ENCODE data around the gene NSD1.
"Not testable (repeated sequence)": the region's sequence is repeated elsewhere in the genome, so short reads cannot be mapped to it uniquely, and the experiment has no call there.

Gene NSD1

GRCh38 chr5:177134697-177135225 is 1.2 kb downstream of the NSD1 start:
- in situ Hi-C loops (cut with MboI; ENCODE audit: low pct_unique_long_range_greater_than_20kb, low sequenced_read_pairs, unreplicated experiment) = no loop called here
- no peak for TF ChIP-seq CTCF (IDR thresholded peaks at IDR 0.05; ENCODE audit: extremely low read depth, insufficient read depth, missing control alignments)
- no peak for DNase-seq (ENCODE audit: low spot score)

- DNase-seq (ENCODE audit: low spot score) = no peak
- in situ Hi-C loops (cut with MboI; ENCODE audit: low pct_unique_long_range_greater_than_20kb, low sequenced_read_pairs, unreplicated experiment) = no loop called here
- TF ChIP-seq CTCF (IDR thresholded peaks at IDR 0.05; ENCODE audit: extremely low read depth, insufficient read depth, missing control alignments) = no peak
Observed at GRCh38 chr5:177140312-177140711, 6.7 kb downstream of the NSD1 start.

GRCh38 chr5:177141496-177141895 is 7.9 kb downstream of the NSD1 start:
- in situ Hi-C loops (cut with MboI; ENCODE audit: low pct_unique_long_range_greater_than_20kb, low sequenced_read_pairs, unreplicated experiment) = no loop called here
- TF ChIP-seq CTCF (IDR thresholded peaks at IDR 0.05; ENCODE audit: extremely low read depth, insufficient read depth, missing control alignments) = no peak
- no peak for DNase-seq (ENCODE audit: low spot score)

- in situ Hi-C loops (cut with MboI; ENCODE audit: low pct_unique_long_range_greater_than_20kb, low sequenced_read_pairs, unreplicated experiment) = no loop called here
- DNase-seq (ENCODE audit: low spot score) = no peak
- no peak for TF ChIP-seq CTCF (IDR thresholded peaks at IDR 0.05; ENCODE audit: extremely low read depth, insufficient read depth, missing control alignments)
Observed at GRCh38 chr5:177142098-177142611, 8.6 kb downstream of the NSD1 start.

GRCh38 chr5:177142778-177143177 is 9.2 kb downstream of the NSD1 start:
- in situ Hi-C loops (cut with MboI; ENCODE audit: low pct_unique_long_range_greater_than_20kb, low sequenced_read_pairs, unreplicated experiment) = no loop called here
- no peak for DNase-seq (ENCODE audit: low spot score)
- no peak for TF ChIP-seq CTCF (IDR thresholded peaks at IDR 0.05; ENCODE audit: extremely low read depth, insufficient read depth, missing control alignments)

GRCh38 chr5:177146891-177147638 is 13.5 kb downstream of the NSD1 start:
- no peak for TF ChIP-seq CTCF (IDR thresholded peaks at IDR 0.05; ENCODE audit: extremely low read depth, insufficient read depth, missing control alignments)
- no peak for DNase-seq (ENCODE audit: low spot score)
- in situ Hi-C loops (cut with MboI; ENCODE audit: low pct_unique_long_range_greater_than_20kb, low sequenced_read_pairs, unreplicated experiment) = no loop called here

- in situ Hi-C loops (cut with MboI; ENCODE audit: low pct_unique_long_range_greater_than_20kb, low sequenced_read_pairs, unreplicated experiment); DNase-seq (ENCODE audit: low spot score): not testable (repeated sequence)
Observed at GRCh38 chr5:177150061-177150460, 16.5 kb downstream of the NSD1 start.

All from GM13977 (cell line).